HG02885 (cell line): ENCODE data around the gene MYRF.

Source experiments
- ATAC-seq: cut with Tn5 transposase; IDR thresholded peaks from one replicate; pipeline ENCODE4 v1.9.1; 2021; ENCODE audit warnings: mild to moderate bottlenecking; ENCODE audit not compliant: unreplicated experiment, poor library complexity

MYRF gene

DNA sequence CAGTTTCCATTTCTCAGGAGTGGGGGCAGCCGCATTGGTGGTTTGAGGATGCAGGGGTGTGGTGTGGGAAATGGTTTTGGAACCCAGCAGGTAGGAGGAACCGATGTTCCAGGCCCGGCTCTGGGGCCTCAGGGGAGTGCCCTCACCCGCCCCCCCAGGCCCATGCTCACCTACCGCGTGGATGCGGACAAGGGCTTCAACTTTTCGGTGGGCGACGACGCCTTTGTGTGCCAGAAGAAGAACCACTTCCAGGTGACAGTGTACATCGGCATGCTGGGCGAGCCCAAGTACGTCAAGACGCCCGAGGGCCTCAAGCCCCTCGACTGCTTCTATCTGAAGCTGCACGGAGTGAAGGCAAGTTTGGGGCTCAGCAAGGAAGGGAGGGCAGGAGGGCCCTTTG is 21.4 kb downstream of the MYRF start:
- ATAC-seq, result no peak

GRCh38 chr11:61774411-61774810 is 22.0 kb downstream of the MYRF start:
- no peak for ATAC-seq

DNA sequence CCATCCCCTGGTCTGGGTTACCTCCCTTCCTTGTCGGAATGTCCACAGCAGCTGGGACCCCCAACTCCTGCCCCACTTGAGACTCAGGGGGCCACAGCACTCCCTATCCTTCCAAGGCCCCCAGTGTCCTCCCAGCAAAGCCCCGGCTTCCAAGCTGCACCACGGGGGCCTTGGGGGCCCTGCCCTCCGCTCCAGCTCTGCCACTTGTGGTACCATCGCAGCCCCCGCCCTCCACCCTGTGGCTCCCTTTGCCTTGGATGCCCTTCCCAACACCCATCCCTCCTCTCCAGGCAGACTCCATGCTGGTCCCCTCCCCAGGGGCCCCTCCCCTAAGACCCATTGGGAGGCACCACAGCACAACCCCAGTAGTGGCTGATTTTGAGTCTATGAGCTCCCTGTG is 22.7 kb downstream of the MYRF start:
- no peak for ATAC-seq

GRCh38 chr11:61775606-61776554 is 23.4 kb downstream of the MYRF start:
- no peak for ATAC-seq

DNA sequence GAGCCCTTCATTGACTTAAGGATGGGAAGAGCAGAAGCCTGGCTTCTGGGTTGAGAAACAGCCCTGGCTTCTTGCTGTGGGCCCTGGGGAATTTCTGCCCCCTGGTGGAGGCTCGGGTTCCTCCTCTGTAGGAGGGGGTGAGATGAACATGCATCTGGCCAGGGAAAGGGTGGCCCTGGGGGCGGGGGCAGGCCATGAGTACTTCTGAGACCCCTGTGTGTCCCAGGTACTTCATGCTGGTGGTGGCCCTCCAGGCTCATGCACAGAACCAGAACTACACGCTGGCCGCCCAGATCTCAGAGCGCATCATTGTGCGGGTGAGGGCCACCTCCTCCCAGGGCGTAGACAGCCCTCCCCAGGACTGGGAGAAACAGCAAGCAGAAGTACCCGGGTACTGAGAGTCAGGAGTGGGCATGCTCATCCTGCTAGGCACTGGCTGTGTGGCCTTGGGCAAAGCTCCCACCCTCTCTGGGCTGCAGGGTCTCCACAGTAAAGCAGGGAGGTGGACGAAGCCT is 24.2 kb downstream of the MYRF start:
- peak; percentile 54 for ATAC-seq

- ATAC-seq, result no peak
Measured at GRCh38 chr11:61777234-61778090, 25.0 kb downstream of the MYRF start.

- no peak for ATAC-seq
Measured at GRCh38 chr11:61778357-61778886, 26.0 kb downstream of the MYRF start.

DNA sequence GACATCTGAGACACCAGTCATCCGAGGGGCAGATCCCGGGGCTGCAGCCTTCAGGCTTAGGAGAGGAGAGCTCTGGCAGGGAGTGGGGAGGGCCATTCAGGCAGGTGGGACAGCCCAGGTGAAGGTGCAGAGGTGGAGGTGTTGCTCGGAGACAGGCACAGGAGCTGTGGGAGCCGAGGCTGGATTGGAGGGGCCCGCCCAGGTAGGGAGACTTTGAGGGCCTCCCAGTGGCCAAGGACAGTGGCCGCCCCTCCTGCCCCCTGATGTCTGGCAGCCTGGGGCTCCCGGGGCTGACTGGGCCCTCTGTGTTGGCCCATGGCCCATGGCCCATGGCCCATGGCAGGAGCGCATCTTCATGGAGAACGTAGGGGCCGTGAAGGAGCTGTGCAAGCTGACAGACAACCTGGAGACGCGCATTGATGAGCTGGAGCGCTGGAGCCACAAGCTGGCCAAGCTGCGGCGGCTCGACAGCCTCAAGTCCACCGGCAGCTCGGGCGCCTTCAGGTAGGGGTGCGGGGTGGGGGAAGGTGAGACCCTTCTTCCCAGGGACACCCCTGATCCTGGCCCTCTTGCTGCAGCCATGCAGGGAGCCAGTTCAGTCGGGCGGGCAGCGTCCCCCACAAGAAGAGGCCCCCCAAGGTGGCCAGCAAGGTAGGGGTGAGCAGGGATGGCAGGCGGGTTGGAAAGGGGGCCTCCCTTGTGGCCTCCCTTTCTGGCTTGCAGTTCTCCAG is 26.6 kb downstream of the MYRF start:
- no peak for ATAC-seq

DNA sequence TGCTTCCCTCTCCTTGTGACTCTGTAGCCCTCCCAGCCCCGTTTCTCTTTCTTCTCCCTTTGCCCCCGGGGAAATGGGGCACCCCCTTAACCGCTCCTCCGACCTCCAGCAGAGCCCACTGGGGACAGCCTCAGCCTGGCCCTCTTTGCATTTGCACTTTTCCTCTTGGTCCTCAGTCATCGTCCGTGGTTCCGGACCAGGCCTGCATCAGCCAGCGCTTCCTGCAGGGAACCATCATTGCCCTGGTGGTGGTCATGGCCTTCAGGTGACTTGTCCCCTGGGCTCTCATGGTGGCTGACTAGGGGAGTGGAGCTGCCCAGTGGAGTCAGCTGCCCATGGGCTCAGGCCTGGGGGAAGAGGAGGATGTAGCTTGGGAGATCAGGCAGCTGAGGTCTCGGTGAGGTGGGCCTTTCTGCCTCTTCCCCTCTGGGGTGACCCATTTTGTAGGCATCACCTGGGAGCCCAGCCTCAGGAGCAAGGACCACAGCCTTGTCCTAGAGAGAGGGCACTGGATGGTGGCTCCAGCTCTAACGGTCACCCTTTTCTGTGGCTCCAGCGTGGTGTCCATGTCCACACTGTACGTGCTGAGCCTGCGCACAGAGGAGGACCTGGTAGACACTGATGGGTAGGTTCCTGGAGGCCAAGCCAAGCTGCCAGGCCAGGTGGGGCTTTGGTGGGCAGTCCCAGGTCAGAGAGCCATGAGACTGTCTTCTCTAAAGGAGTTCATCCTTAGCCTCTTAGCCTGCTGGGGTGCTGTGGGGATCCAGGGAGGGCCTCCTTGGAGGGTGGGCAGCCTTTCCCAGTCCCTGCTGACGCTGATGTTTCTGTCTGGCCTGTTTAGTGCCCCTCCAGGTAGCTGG is 27.5 kb downstream of the MYRF start:
- ATAC-seq, result no peak

- no peak for ATAC-seq
Measured at GRCh38 chr11:61780581-61781162, 28.2 kb downstream of the MYRF start.

DNA sequence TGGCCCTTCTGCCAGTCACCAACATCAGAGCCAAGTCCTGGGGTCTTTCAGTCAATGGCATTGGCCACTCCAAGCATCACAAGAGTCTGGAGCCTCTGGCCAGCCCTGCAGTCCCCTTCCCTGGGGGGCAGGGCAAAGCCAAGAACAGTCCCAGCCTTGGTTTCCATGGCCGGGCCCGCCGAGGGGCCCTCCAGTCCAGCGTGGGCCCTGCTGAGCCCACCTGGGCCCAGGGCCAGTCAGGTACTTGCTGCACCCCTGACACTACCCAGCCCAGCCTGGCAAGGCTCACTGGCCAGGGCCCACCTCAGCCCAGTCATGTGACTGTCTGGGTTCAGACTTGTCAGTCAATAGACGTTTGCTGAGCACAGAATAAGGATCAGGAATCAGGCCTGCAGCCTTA is 29.1 kb downstream of the MYRF start:
- no peak for ATAC-seq

GRCh38 chr11:61782299-61782698 is 29.9 kb downstream of the MYRF start:
- no peak for ATAC-seq

DNA sequence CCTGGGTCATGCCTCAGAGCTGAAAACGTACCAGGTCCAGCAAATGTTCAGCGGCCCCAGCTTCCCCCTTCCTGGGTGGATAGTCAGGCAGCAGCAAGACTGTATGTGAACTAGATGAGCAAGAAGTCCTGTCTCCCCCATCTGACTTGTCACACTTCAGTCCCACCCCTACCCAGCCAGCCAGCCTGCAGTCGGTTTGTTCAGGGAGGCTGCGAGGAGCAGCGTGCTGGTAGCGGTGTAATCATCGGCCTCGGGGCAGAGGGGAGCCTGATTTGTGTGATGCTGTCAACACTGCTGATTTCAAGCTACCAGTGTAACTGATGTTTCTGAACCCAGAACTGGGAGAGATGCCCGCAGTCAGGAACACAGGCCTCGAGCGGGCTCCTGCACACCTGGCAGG is 30.4 kb downstream of the MYRF start:
- no peak for ATAC-seq

GRCh38 chr11:61783717-61784505 is 31.5 kb downstream of the MYRF start:
- no peak for ATAC-seq

- no peak for ATAC-seq
Measured at GRCh38 chr11:61784506-61784805, 32.0 kb downstream of the MYRF start.

- ATAC-seq, result no peak
Measured at GRCh38 chr11:61785837-61786402, 33.5 kb downstream of the MYRF start.

- no peak for ATAC-seq
Measured at GRCh38 chr11:61787928-61788491, 35.6 kb downstream of the MYRF start.
